ENCODE measurements around the gene GPAT3. TPM values are rescaled to one million over a fixed set of nuclear protein-coding genes. Genes with fewer than 3 reads are reported as not detected.
"Not testable (repeated sequence)": the region's sequence is repeated elsewhere in the genome, so short reads cannot be mapped to it uniquely, and the experiment has no call there.

Gene GPAT3
- total RNA-seq, 1 donor from 2014 or later, result 0.17 TPM

DNA sequence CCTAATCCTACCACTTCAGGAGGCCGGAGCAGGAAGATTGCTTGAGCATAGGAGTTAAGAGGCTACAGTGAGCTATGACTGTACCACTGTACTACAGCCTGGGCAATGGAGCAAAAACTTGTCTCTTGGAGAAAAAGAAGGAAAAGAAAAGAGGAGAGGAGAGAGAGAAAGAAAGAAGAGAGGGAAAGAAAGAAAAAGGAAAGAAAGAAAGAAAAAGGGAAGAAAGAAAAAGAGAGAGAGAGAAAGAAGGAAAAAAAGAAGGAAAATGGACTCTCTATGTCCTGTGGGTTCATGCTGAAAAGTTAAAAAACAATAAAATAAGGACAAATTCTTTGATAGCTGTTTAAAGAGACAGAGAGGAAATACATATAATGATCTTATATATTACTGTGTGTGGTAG lies 37.7 kb upstream of the GPAT3 start:
- Mint-ChIP-seq H3K36me3 (ENCODE audit: insufficient read depth) (no peaks in the 10 kb centered on the region), H3K9me3 (ENCODE audit: low read depth) (no peaks in the 10 kb centered on the region), H3K27ac (peak overlapping the region; percentile 21), H3K4me3 (ENCODE audit: low read depth) (no peak overlapping the region), H3K27me3 (no peaks in the 10 kb centered on the region), H3K4me1 (ENCODE audit: low read depth) (peaks cover 2% of the 10 kb centered on the region)
- DNase-seq (ENCODE audit: low spot score, unreplicated experiment), result no peak
- TF ChIP-seq, protein P1, sequence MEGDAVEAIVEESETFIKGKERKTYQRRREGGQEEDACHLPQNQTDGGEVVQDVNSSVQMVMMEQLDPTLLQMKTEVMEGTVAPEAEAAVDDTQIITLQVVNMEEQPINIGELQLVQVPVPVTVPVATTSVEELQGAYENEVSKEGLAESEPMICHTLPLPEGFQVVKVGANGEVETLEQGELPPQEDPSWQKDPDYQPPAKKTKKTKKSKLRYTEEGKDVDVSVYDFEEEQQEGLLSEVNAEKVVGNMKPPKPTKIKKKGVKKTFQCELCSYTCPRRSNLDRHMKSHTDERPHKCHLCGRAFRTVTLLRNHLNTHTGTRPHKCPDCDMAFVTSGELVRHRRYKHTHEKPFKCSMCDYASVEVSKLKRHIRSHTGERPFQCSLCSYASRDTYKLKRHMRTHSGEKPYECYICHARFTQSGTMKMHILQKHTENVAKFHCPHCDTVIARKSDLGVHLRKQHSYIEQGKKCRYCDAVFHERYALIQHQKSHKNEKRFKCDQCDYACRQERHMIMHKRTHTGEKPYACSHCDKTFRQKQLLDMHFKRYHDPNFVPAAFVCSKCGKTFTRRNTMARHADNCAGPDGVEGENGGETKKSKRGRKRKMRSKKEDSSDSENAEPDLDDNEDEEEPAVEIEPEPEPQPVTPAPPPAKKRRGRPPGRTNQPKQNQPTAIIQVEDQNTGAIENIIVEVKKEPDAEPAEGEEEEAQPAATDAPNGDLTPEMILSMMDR (IDR thresholded peaks at IDR 0.05; ENCODE audit: unreplicated experiment), result no peak

DNA sequence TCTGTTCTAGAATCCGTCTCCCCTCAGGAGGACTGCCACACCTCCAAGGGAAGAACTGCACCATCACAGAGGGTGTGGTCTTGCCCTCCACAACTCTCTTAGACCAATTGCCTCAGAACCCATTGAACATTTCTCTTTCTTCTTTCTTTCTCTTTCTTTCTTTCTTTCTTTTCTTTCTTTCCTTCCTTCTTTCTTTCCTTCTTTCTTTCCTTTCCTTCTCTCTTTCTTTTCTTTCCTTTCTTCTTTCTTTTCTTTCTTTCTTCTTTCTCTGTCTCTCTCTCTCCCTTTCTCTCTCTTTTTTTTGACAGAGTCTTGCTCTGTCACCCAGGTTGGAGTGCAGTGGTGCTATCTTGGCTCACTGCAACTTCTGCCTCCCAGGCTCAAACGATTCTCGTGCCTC lies 34.2 kb upstream of the GPAT3 start:
- H3K36me3 Mint-ChIP-seq (ENCODE audit: insufficient read depth); H3K27me3 Mint-ChIP-seq; H3K9me3 Mint-ChIP-seq (ENCODE audit: low read depth): not testable (repeated sequence)

DNA sequence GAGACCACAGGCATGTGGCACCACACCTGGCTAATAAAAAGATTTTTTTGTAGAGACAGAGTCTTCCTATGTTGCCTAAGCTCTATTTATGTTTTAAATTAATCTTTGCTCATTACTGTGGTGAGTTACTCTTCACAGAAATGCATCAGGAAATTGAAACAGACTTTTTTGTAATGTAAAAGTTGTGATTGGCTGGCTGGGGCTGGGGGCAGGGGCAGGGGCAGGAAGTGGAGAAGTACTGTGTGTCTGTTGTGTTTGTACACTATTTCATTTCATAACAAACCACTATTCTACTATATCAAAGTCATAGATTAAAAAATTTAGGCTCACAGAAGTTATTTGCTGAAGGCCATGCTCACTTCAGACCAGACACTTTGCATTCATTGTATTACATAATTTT lies 31.9 kb upstream of the GPAT3 start:
- H3K27ac Mint-ChIP-seq, result no peak overlapping the region
- H3K9me3 Mint-ChIP-seq (ENCODE audit: low read depth), result peaks cover 2% of the 10 kb centered on the region
- H3K36me3 Mint-ChIP-seq (ENCODE audit: insufficient read depth), result no peaks in the 10 kb centered on the region
- H3K4me1 Mint-ChIP-seq (ENCODE audit: low read depth), result no peaks in the 10 kb centered on the region
- H3K27me3 Mint-ChIP-seq, result peaks cover 4% of the 10 kb centered on the region
- DNase-seq (ENCODE audit: low spot score, unreplicated experiment), result no peak
- H3K4me3 Mint-ChIP-seq (ENCODE audit: low read depth), result no peak overlapping the region
- TF ChIP-seq, protein P1 (IDR thresholded peaks at IDR 0.05; ENCODE audit: unreplicated experiment), result no peak

More for the DNA sequence above, 34.2 kb upstream of the GPAT3 start:
- DNase-seq (ENCODE audit: low spot score, unreplicated experiment); H3K27ac Mint-ChIP-seq; H3K4me1 Mint-ChIP-seq (ENCODE audit: low read depth); H3K4me3 Mint-ChIP-seq (ENCODE audit: low read depth): not testable (repeated sequence)

DNA sequence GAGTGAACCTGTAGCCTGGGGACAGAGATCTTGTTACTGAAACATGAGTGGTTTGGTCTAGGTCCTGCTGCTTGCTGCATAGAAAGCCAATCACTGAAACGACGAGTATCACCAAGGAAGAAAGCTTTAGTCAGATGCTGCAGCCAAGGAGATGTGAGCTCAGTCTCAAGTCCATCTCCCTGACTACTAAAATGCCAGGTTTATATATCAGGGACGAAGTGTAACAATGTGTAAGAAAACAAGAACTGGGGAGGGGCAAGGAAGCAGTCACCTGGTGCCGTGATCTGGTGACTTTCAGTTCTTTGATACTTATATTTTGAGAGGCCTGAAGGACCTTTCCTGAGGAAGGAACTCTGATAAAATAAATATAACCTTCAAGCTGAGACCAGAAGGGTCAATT lies 31.4 kb upstream of the GPAT3 start:
- Mint-ChIP-seq H3K9me3 (ENCODE audit: low read depth) (peaks cover 7% of the 10 kb centered on the region), H3K36me3 (ENCODE audit: insufficient read depth) (no peaks in the 10 kb centered on the region), H3K4me3 (ENCODE audit: low read depth) (no peak overlapping the region), H3K27me3 (peaks cover 4% of the 10 kb centered on the region), H3K4me1 (ENCODE audit: low read depth) (no peaks in the 10 kb centered on the region), H3K27ac (no peak overlapping the region)
- TF ChIP-seq, protein P1 (IDR thresholded peaks at IDR 0.05; ENCODE audit: unreplicated experiment), result no peak
- DNase-seq (ENCODE audit: low spot score, unreplicated experiment), result no peak

DNA sequence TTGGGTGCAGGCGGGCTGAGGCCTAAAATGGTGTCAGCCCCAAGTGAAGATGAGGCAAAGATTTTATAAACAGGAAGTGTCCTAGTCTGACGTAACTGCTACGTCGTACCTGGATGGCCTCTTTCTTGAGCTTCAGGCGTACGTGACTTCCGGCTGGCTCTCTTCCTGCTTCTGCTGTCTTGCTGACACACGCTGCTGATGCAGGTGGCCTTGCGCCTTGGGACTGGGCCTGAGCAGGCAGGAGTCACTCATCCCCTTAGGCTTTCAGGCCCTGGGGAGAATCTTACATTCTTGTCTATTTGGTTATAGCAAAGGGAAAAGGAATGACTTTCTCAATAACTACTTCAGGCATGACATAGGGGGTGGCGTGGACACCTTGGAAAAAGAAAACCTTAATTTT lies 30.9 kb upstream of the GPAT3 start:
- H3K27me3 Mint-ChIP-seq, result peaks cover 4% of the 10 kb centered on the region
- no peaks in the 10 kb centered on the region for H3K36me3 Mint-ChIP-seq (ENCODE audit: insufficient read depth)
- no peaks in the 10 kb centered on the region for H3K4me1 Mint-ChIP-seq (ENCODE audit: low read depth)
- TF ChIP-seq, protein P1 (IDR thresholded peaks at IDR 0.05; ENCODE audit: unreplicated experiment), result no peak
- no peak overlapping the region for H3K27ac Mint-ChIP-seq
- DNase-seq (ENCODE audit: low spot score, unreplicated experiment), result no peak
- peaks cover 9% of the 10 kb centered on the region for H3K9me3 Mint-ChIP-seq (ENCODE audit: low read depth)
- H3K4me3 Mint-ChIP-seq (ENCODE audit: low read depth), result no peak overlapping the region

DNA sequence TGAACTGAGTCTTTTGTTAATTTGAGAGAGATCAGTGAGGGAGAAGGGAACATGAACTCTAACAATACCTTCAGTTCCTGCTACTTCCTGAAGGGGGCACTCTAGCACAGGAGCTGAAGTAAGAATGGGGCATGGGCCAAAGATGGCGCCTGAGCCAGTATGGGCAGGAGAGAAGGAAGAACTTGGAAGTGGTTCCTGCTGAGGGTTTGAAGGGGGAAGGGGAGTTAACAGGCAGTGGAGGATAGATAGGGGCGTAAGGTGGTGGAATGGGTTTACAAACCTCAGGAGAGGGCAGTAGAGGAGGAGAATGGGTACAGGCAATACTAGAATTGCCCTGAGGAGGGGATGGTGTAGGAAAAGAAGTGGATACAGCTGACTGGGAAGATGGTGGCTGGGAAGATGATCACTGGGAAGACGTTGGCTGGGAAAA lies 26.7 kb upstream of the GPAT3 start:
- not testable (repeated sequence) for H3K4me1 Mint-ChIP-seq (ENCODE audit: low read depth); H3K4me3 Mint-ChIP-seq (ENCODE audit: low read depth); H3K36me3 Mint-ChIP-seq (ENCODE audit: insufficient read depth); H3K9me3 Mint-ChIP-seq (ENCODE audit: low read depth); H3K27me3 Mint-ChIP-seq; H3K27ac Mint-ChIP-seq; DNase-seq (ENCODE audit: low spot score, unreplicated experiment)
- TF ChIP-seq, protein P1 (IDR thresholded peaks at IDR 0.05; ENCODE audit: unreplicated experiment), result peak; percentile 43
